Muscle layer of colon (tissue), 2 donors: Measurements from ENCODE around the gene STN1.
A peak's percentile ranks its signal among the peaks of the same experiment; 100 is the strongest.

ENCODE experiments used
- H3K27ac ChIP-seq: one replicate; pipeline ENCODE4 v1.7.0; 2013; ENCODE audit warnings: low read depth, mild to moderate bottlenecking, low read length, moderate library complexity
- H3K27me3 ChIP-seq, 2 donors: one replicate each; pipeline ENCODE4 v1.7.0; 2013; ENCODE audit warnings: low read length in 2 of 2, mild to moderate bottlenecking in 2 of 2; ENCODE audit not compliant: insufficient read depth in 2 of 2, control insufficient read depth in 1 of 2
- H3K36me3 ChIP-seq: one replicate; pipeline ENCODE4 v1.7.0; 2013; ENCODE audit warnings: mild to moderate bottlenecking, low read length; ENCODE audit not compliant: insufficient read depth
- H3K4me1 ChIP-seq: one replicate; pipeline ENCODE4 v1.7.0; 2013; ENCODE audit warnings: mild to moderate bottlenecking, low read length; ENCODE audit not compliant: insufficient read depth
- H3K4me3 ChIP-seq, 2 donors: one replicate each; pipeline ENCODE4 v1.7.0; 2013; ENCODE audit warnings: low read length in 2 of 2, low read depth in 1 of 2, mild to moderate bottlenecking in 1 of 2, moderate library complexity in 1 of 2
- H3K9ac ChIP-seq: one replicate; pipeline ENCODE4 v1.7.0; 2013; ENCODE audit warnings: low read length
- H3K9me3 ChIP-seq: one replicate; pipeline ENCODE4 v1.7.0; 2013; ENCODE audit warnings: mild to moderate bottlenecking, low read length
- donor health status: abdominal sarcoma.
- donor health status: Adenocarcinoma of cecum.

The STN1 gene

DNA sequence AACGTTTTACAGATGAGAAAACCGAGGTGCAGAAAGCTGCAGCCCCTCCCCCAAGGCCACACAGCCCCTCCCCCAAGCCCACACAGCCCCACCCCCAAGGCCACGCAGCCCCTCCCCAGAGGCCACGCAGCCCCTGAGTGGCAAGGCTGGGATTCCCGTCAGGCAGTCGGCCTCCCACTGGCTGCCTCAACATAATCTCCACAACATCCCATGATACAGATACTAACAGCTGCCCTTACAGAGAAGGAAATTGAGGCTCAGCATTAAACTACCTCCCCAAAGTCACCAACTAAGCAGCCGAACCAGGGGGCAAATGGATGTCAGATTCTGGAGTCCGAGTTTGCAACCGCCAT lies 78.5 kb downstream of the STN1 start:
- no peak overlapping the region for H3K4me3 ChIP-seq
- H3K36me3 ChIP-seq = no peaks in the 10 kb centered on the region
- H3K4me1 ChIP-seq = peaks cover 28% of the 10 kb centered on the region
- no peak overlapping the region for H3K27ac ChIP-seq
- no peak overlapping the region for H3K9ac ChIP-seq
- H3K27me3 ChIP-seq = no peaks in the 10 kb centered on the region
- no peaks in the 10 kb centered on the region for H3K9me3 ChIP-seq

DNA sequence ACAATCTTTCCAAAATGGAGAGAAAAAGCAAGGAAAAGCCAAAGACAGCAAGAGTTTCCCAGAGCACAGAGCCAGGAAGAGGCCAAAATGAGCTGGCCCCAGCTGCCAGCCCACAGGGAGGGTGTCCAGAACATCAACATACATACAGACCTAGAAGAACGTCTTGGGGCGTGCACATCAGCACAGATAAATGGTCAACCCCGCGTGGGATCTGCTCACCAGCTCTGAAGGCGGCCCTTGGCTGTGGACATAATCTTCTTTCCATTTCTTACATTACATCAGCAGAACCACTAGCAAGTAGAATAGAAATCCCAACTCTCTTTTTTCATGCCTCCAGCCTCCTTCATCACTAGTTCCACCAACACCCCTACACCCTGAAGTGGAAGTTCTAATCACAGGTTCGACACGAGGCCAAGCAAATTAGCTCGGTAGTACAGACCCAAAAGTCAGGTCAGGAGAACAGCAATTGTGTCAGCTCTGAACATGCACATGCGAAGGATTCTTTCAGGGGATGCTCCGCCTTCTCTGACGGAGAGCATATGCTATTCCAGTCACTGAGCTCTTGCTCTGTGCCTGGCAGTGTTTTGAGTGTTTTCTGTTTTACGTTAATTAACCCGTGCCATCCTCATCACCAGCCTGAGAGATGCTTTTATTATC lies 79.0 kb downstream of the STN1 start:
- no peak overlapping the region for H3K27ac ChIP-seq
- peaks cover 28% of the 10 kb centered on the region for H3K4me1 ChIP-seq

DNA sequence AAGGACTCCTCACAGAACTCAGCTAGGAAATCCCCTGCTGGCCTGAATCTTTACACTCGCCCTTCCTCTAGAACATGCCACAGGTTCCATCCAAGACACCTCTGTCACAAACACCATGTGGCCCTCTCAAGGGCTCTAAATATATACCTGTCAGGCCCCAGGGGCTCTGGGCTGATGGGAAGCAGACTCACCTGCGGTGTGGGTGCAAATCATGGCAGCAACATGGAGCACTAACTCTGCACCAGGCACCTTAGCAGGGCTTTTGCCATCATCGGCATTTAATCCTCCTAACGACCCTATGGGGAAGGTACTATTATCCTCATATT lies 80.0 kb downstream of the STN1 start:
- no peak overlapping the region for H3K9ac ChIP-seq
- H3K27ac ChIP-seq = no peak overlapping the region
- H3K4me1 ChIP-seq = peaks cover 26% of the 10 kb centered on the region
- no peaks in the 10 kb centered on the region for H3K27me3 ChIP-seq
- no peaks in the 10 kb centered on the region for H3K9me3 ChIP-seq
- H3K4me3 ChIP-seq = no peak overlapping the region
- no peaks in the 10 kb centered on the region for H3K36me3 ChIP-seq

More for the DNA sequence above, 79.0 kb downstream of the STN1 start:
- no peak overlapping the region for H3K4me3 ChIP-seq
- no peaks in the 10 kb centered on the region for H3K27me3 ChIP-seq
- no peaks in the 10 kb centered on the region for H3K9me3 ChIP-seq
- no peaks in the 10 kb centered on the region for H3K36me3 ChIP-seq
- no peak overlapping the region for H3K9ac ChIP-seq

DNA sequence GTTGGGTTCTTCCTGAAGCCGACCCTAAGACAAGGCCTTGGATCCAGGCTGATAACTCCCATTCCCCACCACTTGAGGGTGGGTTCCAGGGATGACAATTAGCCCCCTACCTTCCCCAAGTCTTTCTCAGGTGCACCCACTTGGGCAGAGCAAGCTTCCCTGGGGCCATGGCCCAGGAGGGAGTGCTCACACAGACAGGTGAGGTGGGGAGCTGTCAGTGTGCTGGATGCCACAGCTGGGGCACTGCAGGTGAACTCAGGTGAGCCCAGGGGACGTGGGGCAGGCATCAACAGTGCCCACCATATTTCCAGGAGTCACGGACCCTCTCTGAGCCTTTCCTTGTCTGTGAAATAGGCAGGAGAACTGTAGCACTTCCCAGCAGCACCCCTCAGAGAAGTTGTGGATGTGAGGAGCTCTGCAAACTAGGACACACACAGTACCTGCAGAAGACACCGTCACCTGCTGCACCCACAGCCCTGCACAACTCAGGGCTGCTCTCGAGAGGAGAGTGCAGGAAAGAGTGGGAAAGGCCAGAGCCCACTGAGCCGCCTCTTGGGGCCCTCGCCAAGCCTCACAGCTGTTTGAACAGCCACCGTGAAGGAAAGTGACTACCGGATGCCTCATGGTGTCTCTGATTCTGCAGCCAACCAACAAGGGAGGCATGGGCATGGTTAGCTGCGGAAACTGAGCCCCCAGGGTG lies 80.5 kb downstream of the STN1 start:
- Histone ChIP-seq H3K4me3 (no peak overlapping the region), H3K9me3 (no peaks in the 10 kb centered on the region), H3K36me3 (no peaks in the 10 kb centered on the region), H3K9ac (no peak overlapping the region), H3K4me1 (peaks cover 26% of the 10 kb centered on the region), H3K27me3 (no peaks in the 10 kb centered on the region), H3K27ac (no peak overlapping the region)

DNA sequence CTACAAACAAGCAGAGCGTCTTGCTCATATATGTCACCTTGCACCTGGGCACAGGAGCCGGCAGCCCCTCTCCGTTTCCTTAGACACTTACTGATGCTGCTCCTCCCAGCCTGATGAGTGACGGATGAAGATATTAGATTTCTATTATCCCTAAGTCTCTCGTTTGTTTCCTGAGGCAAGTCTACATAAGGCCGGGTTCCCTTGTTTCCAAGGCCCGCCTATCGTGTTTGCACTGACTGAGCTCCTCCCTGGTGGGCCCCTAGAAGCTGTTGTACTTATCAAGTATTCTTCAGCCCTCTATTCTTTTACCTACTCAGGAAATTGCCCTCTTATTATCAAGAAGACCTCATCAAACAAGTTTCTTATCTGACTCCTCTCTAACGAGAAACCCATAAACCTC lies 81.1 kb downstream of the STN1 start:
- peaks cover 26% of the 10 kb centered on the region for H3K4me1 ChIP-seq
- no peak overlapping the region for H3K4me3 ChIP-seq
- no peak overlapping the region for H3K9ac ChIP-seq
- H3K9me3 ChIP-seq = no peaks in the 10 kb centered on the region
- H3K27me3 ChIP-seq = no peaks in the 10 kb centered on the region
- no peaks in the 10 kb centered on the region for H3K36me3 ChIP-seq
- H3K27ac ChIP-seq = no peak overlapping the region

DNA sequence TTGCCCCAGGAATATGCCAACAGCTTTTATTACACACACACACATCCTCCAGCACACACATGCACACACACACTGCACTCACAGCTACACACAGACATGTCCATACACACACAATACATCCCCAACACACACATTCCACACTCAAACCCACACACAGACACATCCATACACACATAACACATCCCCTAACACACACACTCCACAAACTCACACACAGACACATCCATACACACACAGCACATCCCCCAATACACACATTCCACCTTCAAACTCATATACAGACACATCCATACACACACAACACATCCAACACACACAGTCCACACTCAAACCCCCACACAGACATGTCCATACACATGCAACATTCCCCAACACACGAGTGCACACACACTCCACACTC lies 81.7 kb downstream of the STN1 start:
- Histone ChIP-seq H3K27ac (no peak overlapping the region), H3K27me3 (no peaks in the 10 kb centered on the region), H3K36me3 (no peaks in the 10 kb centered on the region), H3K9me3 (no peaks in the 10 kb centered on the region), H3K9ac (no peak overlapping the region), H3K4me3 (no peak overlapping the region), H3K4me1 (peaks cover 26% of the 10 kb centered on the region)

DNA sequence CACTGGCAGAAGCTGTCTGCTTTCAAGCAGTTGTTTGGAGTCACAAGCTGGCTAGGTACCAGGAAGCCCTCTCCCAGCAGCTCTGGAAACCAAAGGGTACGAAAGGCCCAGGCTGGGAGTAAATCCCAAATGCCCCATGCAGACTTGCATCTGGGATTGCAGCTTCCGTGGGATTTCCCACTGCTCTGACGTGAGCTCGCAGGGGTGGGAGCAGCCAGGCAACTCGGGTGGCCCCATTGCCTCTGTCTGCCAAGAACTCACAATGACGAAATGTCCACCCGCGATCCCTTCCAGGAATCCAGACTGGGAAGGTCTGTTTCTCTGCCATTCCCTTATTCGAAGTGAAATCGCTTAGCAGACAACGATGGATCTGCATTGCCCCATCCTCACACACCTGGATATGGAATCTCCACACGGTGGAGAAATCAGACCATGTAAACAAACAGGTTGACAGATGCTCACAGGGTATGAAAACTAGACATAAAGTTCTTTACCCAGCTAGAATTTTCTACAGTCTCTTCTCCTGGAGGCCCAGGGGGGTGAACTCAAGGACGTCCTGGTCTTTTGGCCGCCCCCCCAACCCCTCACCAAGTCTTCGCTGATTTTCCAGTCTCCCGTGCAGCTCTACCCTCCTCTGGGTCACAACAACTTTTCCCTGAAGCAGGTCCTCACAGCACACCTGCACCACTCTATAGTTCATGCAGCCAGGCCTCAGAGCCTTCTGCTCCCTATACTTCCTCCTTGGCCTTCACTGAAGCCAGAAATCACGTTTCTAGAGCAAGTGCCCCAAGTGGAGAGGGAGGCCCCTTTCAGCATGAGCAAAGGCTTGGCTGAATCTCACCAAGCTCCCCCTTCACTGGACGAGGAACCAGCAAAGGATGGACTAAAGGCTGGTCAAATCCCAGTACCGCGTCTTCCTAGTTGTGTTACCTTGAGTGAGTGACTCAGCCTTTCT lies 82.6 kb downstream of the STN1 start:
- H3K36me3 ChIP-seq = no peaks in the 10 kb centered on the region
- no peaks in the 10 kb centered on the region for H3K27me3 ChIP-seq
- no peak overlapping the region for H3K4me3 ChIP-seq
- H3K27ac ChIP-seq = peak overlapping the region; percentile 43
- H3K9me3 ChIP-seq = no peaks in the 10 kb centered on the region
- H3K9ac ChIP-seq = no peak overlapping the region
- H3K4me1 ChIP-seq = peaks cover 26% of the 10 kb centered on the region

DNA sequence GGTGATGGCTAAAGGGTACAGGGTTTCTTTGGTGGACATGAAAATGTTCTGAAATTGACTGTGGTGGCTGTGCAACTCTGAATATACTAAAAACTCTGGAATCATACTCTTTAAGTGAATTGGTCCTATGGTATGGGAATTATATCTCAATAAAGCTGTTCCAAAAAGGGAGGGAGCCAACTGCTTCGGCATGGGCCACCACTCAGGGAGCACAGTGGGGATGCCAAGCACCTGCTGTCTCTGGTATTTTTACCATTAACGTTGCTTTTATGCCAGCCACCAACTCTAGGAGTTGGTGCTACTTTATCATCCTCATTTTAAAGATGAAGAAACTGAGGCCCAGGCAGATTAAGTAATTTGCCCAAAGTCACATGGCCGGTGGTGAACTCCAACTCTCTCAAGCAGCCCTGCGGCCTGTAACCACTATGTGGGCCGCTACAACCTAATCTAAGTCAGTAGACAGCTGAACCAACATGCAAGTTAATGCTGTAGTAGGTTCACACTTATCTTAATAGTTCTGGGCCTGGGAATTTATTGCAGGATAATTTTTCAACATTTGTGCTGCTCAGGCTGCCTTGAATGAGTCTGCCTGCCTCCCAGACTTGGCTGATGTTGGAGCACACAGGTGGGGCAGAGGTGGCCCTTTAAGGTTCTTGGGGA lies 83.4 kb downstream of the STN1 start:
- Histone ChIP-seq H3K4me3 (no peak overlapping the region), H3K4me1 (peaks cover 26% of the 10 kb centered on the region), H3K9me3 (no peaks in the 10 kb centered on the region), H3K27ac (peak overlapping the region; percentile 43), H3K27me3 (no peaks in the 10 kb centered on the region), H3K36me3 (no peaks in the 10 kb centered on the region), H3K9ac (no peak overlapping the region)

DNA sequence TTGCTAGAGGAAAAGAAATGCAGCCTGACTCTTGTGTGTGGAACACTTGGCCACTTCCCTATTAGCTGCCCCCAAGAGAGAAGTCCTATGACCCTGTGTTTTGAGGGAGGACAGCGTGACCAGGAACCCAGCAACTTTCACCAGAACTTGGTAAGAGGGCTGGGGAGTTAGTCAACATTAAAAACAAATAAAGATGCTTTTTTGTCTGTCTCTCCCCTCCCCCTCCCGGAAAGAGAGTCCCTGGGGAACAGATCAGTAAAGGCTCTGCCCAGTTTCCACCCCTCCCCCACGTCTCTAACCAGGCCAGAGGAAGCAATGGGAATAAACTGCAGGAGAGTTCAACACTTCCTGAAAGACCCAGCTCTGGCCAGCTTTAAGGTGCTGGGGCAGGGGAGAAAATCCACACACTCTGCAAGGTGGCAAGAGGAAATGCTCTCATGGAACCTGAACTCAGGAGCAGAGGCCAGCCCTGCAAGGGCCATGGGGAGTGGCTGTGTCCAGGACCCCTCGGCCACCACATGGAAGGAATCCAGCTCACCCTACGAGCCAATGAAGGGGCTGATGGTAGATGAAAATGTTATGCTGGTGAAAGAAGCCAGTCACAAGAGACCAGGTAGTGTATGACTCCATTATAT lies 84.1 kb downstream of the STN1 start:
- Histone ChIP-seq H3K27ac (no peak overlapping the region), H3K4me1 (peaks cover 26% of the 10 kb centered on the region), H3K4me3 (no peak overlapping the region), H3K9me3 (no peaks in the 10 kb centered on the region), H3K9ac (no peak overlapping the region), H3K27me3 (no peaks in the 10 kb centered on the region), H3K36me3 (no peaks in the 10 kb centered on the region)

DNA sequence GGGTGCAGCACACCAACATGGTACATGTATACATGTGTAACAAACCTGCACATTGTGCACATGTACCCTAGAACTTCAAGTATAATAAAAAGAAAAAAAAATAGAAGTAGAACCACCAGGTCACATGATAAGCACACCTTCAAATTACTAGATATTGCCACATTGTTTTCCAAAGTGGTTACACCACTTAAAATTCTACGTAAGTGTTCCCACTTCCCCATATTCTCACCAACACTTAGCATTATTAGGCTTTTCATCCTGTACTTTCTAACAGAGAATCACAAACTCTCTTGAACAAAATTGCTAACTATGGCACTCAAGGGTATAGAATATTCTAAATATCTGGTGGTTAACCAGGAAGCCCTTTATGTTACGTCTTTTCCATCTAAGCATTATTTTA lies 85.2 kb downstream of the STN1 start:
- H3K9ac ChIP-seq = no peak overlapping the region

More for the DNA sequence above, 85.2 kb downstream of the STN1 start:
- H3K27me3 ChIP-seq = no peaks in the 10 kb centered on the region
- H3K9me3 ChIP-seq = no peaks in the 10 kb centered on the region
- H3K4me1 ChIP-seq = peaks cover 26% of the 10 kb centered on the region
- H3K36me3 ChIP-seq = no peaks in the 10 kb centered on the region
- no peak overlapping the region for H3K4me3 ChIP-seq
- H3K27ac ChIP-seq = no peak overlapping the region
